ENCODE results near the gene SLC25A41.
"Not testable (repeated sequence)": the region's sequence is repeated elsewhere in the genome, so short reads cannot be mapped to it uniquely, and the experiment has no call there.

The SLC25A41 gene

DNA sequence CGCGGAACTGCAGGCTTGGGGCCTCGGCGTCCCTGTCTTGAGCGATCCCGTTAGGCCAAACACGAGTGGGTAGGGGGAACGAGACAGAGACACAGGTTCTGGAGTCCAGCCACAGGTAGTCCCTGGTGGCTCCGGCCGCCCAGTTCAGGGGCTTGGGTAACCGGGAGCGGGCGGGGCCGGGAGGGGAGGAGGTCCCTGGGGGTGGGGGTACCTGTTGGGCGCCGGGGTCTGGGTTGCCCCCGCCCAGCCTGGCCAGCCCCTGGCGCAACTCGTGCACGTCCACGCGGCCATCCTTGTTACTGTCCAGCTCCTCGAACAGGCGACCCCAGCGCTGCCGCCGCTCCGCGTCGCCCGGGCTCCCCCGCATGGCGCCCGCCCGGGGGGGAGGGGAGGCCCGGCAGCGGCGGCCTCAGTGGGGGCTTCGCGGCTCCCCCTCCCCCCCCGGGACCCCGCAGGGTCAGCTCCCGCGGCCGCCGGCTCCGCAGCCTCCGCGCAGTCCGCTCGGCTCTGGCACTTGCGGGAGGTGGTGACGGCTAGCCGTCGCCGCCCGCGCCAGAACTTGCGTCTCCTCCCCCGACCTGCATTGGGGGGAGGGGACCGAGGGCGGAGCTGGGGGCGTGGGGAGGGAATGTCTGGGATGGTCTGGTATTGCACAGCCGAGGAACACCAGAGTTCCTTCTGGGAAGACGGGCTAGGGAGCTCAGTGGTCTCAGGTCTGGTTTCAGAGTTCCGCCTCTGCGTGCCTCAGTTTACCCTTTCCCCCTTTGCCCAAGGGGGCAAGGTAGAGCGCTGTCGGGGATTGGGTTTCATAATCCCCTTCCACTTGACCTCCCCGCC, 25.9 kb upstream of the SLC25A41 start, which contains the start of gene SLC25A23:
Gene SLC25A23, minus strand, starts transcription at position 531 of the 837 bp plus-strand sequence. Its CDS starts 164 bp downstream, at position 367.
- DNase-seq, result peak; percentile 70

DNA sequence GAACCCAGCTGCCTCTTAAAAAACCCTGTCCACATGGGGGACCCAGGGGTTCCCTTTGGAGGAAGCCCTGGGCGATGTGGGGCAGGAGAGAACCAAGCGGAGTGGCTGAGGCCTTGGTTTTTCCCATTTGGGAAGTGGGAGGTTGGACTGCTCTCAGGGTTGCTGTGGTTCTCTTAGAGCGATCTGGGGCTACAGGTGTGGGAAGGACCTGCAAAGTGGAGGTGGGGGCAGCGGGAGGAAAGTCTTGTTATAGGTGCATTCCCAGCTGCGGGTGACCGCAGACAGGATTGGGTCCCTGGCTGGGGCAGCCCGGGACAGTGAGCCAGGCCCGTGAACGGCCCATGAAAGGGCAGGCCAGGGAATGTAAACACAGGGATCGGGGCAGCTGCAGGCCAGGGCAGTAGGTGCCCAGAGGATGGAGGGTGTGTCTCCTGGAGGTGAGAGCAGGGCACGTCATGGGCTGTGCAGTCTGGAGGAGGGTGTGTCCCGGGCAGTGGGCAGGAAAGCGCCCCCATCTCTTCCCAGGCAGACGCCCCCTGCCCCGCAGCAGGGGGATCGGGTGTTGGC, 25.2 kb upstream of the SLC25A41 start:
- DNase-seq, result no peak

DNA sequence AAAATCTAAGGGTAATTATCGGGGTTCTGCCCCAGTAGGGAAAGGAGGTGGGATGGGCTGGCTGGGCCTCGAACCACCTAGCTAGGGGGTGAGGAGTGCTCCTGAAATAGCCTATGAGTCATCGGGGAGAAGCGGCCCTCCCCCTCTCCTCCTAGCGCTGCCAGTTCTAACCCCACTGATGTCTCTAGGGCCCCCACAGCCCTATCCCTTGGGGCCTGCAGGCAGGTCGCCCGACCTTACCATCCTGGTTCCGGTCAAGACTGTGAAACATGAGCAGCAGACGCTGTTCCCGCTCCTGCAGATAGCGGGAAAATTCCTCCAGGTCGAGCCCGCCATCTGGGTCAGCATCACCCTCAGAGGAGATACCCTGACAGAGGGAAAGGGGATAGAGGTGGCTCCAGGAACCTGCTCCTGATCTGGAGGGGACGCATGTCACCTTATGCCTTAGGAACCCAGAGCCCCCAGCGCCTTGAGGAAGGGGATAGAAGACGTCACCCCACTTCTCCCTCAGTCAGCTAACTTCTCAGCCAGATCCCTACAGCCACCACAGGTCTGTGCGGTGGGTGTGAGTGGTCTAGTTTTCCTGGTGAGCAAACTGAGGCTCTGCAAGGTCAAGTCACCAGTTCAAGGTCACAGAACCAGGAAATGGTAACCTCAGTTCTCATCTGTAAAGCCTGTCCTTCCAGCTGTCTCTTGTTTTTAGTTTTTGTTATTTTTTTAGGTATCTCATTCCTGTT, 24.6 kb upstream of the SLC25A41 start:
- DNase-seq, result no peak

- DNase-seq, result no peak
Measured at GRCh38 chr19:6455924-6456323, 22.4 kb upstream of the SLC25A41 start.

DNA sequence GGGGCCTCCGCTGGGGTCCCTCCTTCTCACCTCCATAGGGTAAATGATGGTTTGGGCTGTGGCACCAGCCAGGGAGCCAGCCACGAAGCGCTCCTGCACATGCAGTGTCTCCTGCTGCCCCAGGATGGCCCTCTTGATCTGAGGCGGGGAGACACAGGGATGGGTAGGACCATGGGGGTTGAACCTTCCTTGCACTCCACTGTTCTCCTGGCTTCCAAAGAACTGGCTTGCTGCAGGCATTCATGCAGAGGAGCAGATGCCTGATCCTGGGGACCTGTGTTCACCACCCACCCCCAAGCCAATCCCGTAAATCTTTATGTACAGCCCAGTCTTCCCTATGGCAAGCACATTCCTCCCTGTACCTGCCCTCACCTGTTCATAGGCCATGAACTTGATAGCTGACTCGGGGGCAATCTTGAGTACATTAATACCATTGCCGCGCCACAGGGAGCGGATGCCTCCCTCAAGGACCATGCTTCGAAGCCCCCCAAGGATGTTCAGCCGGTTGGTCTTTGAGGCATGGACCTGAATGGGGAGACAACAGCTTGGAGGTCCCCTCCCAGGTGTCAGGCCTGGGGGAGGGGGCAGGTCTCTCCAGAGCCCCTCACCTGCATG, 20.5 kb upstream of the SLC25A41 start:
- no peak for DNase-seq

- no peak for DNase-seq
Measured at GRCh38 chr19:6452899-6453298, 19.3 kb upstream of the SLC25A41 start.

GRCh38 chr19:6452223-6452614, 18.7 kb upstream of the SLC25A41 start:
- DNase-seq, result no peak

GRCh38 chr19:6451583-6452222, 18.1 kb upstream of the SLC25A41 start:
- DNase-seq, result no peak

GRCh38 chr19:6450166-6450565, 16.6 kb upstream of the SLC25A41 start:
- DNase-seq, result no peak

DNA sequence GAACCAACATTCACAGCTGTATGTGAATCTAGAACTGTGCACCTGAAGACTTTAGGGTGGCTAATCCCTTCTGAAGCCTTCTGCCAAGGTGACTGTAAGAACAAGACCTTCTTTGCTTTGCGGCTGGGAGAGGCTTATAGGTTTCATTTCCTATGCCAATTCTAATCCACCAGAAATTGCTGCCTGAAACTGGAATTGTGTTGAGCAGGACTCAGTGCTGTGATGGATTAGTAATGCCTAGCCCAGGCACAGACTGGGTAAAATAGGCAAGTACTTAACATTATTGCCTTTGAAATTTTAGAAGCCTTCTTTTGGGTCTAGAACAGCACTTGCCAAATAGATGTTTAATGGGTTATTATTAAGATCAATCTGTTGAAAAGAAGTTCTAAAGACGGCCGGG, 14.5 kb upstream of the SLC25A41 start:
- DNase-seq, result no peak

DNA sequence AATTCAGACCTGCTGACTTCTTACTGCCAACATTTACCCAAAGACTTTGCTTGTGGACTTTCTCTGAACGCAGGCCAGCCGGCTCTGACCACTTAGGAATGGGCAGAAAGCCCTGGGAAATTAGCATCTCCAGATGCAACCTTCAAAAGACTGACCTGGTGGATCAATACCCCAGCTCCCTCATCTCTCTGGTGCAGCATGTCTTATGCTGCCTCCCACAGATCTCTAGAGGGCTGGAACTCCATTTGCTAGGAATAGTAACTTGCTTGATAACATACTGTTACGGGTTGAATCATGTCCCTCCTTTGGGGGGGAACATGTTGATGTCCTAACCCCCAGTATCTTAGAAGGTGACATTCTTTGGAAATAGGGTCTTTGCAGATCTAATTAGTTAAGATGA, 12.9 kb upstream of the SLC25A41 start:
- DNase-seq, result no peak

DNA sequence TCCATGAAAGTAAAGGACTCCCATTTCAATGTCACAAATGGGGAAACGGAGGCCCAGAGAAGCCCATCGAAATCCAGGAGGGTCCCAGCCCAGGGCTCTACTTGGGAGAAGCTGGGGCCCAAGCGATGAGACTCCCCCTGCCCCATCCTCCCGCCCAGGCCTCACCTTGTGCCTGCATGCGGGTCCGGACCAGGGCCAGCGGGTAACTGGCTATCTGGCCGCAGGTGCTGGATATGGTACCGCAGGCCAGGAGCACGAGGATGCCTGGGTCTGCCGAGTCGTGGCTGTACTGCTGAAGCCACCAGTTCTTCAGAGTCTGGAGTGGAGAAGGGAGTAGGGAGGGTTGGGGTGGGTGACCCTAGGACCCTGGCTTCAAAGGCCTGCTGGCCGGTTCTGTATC, 10.4 kb upstream of the SLC25A41 start:
- no peak for DNase-seq

- DNase-seq, result no peak
Measured at GRCh38 chr19:6442087-6442688, 8.6 kb upstream of the SLC25A41 start.

GRCh38 chr19:6440905-6441304, 7.3 kb upstream of the SLC25A41 start:
- DNase-seq, result no peak

DNA sequence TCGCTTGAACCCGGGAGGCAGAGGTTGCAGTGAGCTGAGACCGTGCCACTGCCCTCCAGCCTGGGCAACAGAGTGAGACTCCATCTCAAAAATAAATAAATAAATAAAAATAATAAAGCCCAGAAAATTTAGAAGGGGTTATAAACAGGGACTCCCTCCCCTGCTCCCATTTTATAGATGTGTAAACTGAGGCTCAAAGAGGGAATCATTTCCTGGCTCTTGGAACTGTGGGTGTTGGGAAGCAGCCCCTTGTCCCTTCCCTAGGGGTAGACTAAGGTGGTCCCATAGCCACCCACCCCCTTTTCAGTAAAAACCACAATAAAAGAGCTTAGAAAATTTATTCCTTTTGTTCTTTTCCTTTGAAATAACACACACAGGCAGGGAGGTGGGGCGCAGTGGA, 6.2 kb upstream of the SLC25A41 start:
- no peak for DNase-seq

DNA sequence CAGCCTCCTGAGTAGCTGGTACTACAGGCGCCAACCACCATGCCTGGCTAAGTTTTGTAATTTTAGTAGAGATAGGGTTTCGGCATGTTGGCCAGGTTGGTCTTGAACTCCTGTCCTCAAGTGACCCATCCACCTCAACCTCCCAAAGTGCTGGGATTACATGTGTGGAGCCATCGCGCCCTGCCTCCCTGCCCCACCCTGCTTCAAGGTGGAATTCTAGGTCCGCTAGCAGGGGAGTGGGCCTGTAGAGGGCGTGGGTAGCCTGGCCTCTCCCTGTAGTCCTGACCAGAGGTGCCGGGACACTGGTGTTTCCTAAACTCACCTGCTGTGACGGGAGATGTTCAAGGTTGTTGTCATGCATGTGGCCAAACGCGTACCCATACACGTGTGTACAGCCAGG, 398 bp downstream of the SLC25A41 start:
- no peak for DNase-seq

- no peak for DNase-seq
Measured at GRCh38 chr19:6431891-6432290, 1.7 kb downstream of the SLC25A41 start.

- DNase-seq, result no peak
Measured at GRCh38 chr19:6429419-6430221, 3.9 kb downstream of the SLC25A41 start.

DNA sequence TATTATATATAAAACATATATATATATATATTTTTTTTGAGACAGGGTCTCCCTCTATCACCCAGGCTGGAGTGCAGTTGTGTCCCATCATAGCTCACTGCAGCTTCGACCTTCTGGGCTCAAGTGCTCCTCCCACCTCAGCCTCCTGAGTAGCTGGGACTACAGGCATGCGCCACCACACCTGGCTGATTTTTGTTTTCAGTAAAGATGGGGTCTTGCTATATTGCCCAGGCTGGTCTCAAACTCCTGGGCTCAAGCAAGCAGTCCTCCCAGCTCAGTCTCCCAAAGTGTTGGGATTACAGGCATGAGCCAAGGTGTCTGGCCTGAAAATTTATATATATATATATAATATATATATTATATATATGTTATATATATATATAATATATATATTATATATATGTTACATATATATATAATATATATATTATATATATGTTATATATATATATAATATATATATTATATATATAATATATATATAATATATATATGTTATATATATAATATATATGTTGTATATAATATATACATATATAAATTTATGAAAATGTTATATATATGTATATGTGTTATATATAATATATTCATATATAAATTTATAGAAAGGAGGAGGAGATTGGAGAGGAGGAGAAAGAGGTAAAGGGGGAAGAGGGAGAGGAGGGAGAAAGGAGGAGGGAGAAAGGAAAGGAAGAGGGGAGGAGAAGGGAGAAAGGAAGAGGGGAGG, 4.7 kb downstream of the SLC25A41 start:
- DNase-seq, result not testable (repeated sequence)

DNA sequence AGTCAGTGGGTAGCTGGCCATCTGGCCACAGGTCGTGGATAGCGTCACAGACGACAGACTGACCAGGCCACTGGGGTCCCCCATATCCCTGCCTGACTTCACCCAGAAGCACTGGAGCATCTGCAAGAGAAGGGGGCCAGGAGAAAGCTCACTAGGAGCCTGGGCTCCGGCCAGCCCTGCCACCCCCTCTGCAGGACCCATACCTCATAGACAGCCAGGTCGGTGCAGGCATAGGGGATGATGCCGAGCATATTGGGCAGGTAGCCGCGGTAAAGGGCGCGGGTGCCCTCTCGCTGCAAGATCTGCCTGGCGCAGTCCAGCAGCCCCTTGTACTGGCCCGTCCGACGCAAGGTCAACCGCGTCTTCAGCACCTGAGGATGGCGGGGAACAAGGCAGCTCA, 6.4 kb downstream of the SLC25A41 start:
- DNase-seq, result no peak

Measured in CD4-positive, alpha-beta T cell treated with Interleukin-21 for 1 hour (primary cell).